SH-SY5Y (cell line): Measurements from ENCODE around the gene ZNF346.

ENCODE experiments used
- GATA2 ChIP-seq: IDR thresholded peaks from 2 replicates; pipeline ENCODE4 v1.6.1; 2011; ENCODE audit warnings: mild to moderate bottlenecking, low read depth, low read length
- GATA3 ChIP-seq: IDR thresholded peaks from 2 replicates; pipeline ENCODE4 v1.6.1; 2011; ENCODE audit warnings: low read depth, mild to moderate bottlenecking, low read length, moderate library complexity

DNA sequence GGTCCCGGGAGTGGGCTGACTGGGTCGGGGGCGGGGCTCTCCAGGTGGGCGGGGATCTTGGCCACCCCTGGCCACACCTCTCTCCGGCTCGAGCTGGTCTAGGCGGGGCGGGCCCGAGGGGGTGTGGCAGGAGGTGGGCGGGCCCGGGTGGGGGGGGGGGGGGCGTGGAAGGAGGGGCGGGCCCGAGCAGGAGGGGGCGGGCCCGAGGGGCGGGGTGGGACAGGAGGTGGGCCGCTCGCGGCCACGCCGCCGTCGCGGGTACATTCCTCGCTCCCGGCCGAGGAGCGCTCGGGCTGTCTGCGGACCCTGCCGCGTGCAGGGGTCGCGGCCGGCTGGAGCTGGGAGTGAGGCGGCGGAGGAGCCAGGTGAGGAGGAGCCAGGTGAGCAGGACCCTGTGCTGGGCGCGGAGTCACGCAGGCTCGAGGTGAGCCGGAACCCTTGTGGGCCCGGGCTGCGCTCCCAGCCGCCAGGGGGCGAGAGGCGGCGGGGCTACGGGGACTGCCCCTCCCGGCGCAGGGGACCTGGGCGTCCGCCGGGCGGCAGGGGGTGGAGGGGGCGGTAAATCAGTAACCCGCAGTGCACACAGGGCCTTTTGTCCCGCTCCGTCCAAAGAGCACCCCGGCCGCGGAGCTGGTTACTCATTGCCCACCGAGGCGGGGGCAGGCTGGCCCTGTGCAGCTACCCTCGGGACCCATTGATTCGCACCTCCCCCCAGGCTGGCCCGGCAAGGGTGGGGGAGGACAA, 64.3 kb downstream of the ZNF346 start, which contains the start of gene FGFR4:
- TF ChIP-seq GATA2 = no peak
- no peak for TF ChIP-seq GATA3
